Liver (tissue), 9 donors: ENCODE data around the gene PLA2G4A. TPM values are rescaled to one million over a fixed set of nuclear protein-coding genes. Genes with fewer than 3 reads are reported as not detected.

Source experiments
- DNase-seq: peaks from one replicate; pipeline ENCODE4 v3.0.0-alpha.2; 2017; ENCODE audit warnings: low spot score
- H3K27ac ChIP-seq, 2 donors: one replicate each; pipeline ENCODE4 v1.7.0; 2013; ENCODE audit warnings: inconsistent platforms in 2 of 2, low read length in 2 of 2, control low read depth in 1 of 2, low read depth in 1 of 2, mild to moderate bottlenecking in 1 of 2
- H3K27me3 ChIP-seq, 4 donors: one replicate each; pipeline versions ENCODE4 v1.6.1 to v1.7.0; 2013; ENCODE audit warnings: low read length in 3 of 4, inconsistent platforms in 1 of 4, mild to moderate bottlenecking in 1 of 4, moderate library complexity in 1 of 4; ENCODE audit not compliant: control insufficient read depth in 4 of 4, insufficient read depth in 4 of 4
- H3K36me3 ChIP-seq, 4 donors: one replicate each; pipeline versions ENCODE4 v1.6.1 to v1.7.0; 2013; ENCODE audit warnings: low read length in 3 of 4, mild to moderate bottlenecking in 3 of 4, low read depth in 1 of 4, moderate library complexity in 1 of 4; ENCODE audit not compliant: control insufficient read depth in 4 of 4, insufficient read depth in 3 of 4
- H3K4me1 ChIP-seq, 4 donors: one replicate each; pipeline versions ENCODE4 v1.6.1 to v1.7.0; 2013; ENCODE audit warnings: low read length in 3 of 4, mild to moderate bottlenecking in 3 of 4, moderate library complexity in 1 of 4; ENCODE audit not compliant: control insufficient read depth in 4 of 4, insufficient read depth in 4 of 4
- H3K4me3 ChIP-seq, 3 donors: one replicate each; pipeline versions ENCODE4 v1.6.1 to v1.7.0; 2013; ENCODE audit warnings: low read length in 3 of 3, control low read depth in 1 of 3, low read depth in 1 of 3, mild to moderate bottlenecking in 1 of 3
- H3K9ac ChIP-seq, 2 donors: one replicate each; pipeline ENCODE4 v1.7.0; 2013; ENCODE audit warnings: low read length in 2 of 2, mild to moderate bottlenecking in 2 of 2, moderate library complexity in 2 of 2, control low read depth in 1 of 2, low read depth in 1 of 2
- H3K9me3 ChIP-seq, 4 donors: one replicate each; pipeline versions ENCODE4 v1.6.1 to v1.7.0; 2013; ENCODE audit warnings: low read length in 3 of 4; ENCODE audit not compliant: control insufficient read depth in 4 of 4
- ATF3 ChIP-seq: IDR thresholded peaks from 2 replicates; pipeline ENCODE4 v1.6.1; 2016; ENCODE audit warnings: antibody characterized with exemption
- CTCF ChIP-seq: fragments of 150-350 bp; IDR thresholded peaks from 2 replicates; pipeline ENCODE4 v1.5.1; 2017; ENCODE audit warnings: improper control_type of control experiment, low read depth, low read length; ENCODE audit not compliant: missing input control
- EGR1 ChIP-seq, 2 donors: IDR thresholded peaks; 2 replicates each; pipeline ENCODE4 v1.6.1; 2016 to 2018; ENCODE audit warnings: antibody characterized with exemption in 2 of 2, low read depth in 2 of 2
- FOXA1 ChIP-seq: IDR thresholded peaks from 2 replicates; pipeline ENCODE4 v1.6.1; 2016; ENCODE audit warnings: antibody characterized with exemption
- FOXA2 ChIP-seq: IDR thresholded peaks from 2 replicates; pipeline ENCODE4 v1.6.1; 2016; ENCODE audit warnings: antibody characterized with exemption
- GABPA ChIP-seq, 2 donors: IDR thresholded peaks in 1 of 2; conservative IDR thresholded peaks in 1 of 2; 2 replicates each; pipeline ENCODE4 v1.6.1; 2016; ENCODE audit warnings: antibody characterized with exemption in 2 of 2, mild to moderate bottlenecking in 1 of 2, moderate library complexity in 1 of 2
- HNF4A ChIP-seq, 2 donors: conservative IDR thresholded peaks; 2 replicates each; pipeline ENCODE4 v1.6.1; 2016; ENCODE audit warnings: antibody characterized with exemption in 2 of 2, mild to moderate bottlenecking in 2 of 2
- HNF4G ChIP-seq: IDR thresholded peaks from 2 replicates; pipeline ENCODE4 v1.6.1; 2016; ENCODE audit warnings: antibody characterized with exemption
- JUND ChIP-seq, 2 donors: IDR thresholded peaks; 2 replicates each; pipeline ENCODE4 v1.6.1; 2016; ENCODE audit warnings: antibody characterized with exemption in 2 of 2
- MAX ChIP-seq: IDR thresholded peaks from 2 replicates; pipeline ENCODE4 v1.6.1; 2016; ENCODE audit warnings: antibody characterized with exemption
- NR2F2 ChIP-seq: IDR thresholded peaks from 2 replicates; pipeline ENCODE4 v1.6.1; 2016; ENCODE audit warnings: antibody characterized with exemption
- RAD21 ChIP-seq, 2 donors: IDR thresholded peaks; 2 replicates each; pipeline ENCODE4 v1.6.1; 2016; ENCODE audit warnings: antibody characterized with exemption in 2 of 2, mild to moderate bottlenecking in 2 of 2
- REST ChIP-seq: IDR thresholded peaks from 2 replicates; pipeline ENCODE4 v1.6.1; 2016; ENCODE audit warnings: antibody characterized with exemption, mild to moderate bottlenecking
- RXRA ChIP-seq, 2 donors: IDR thresholded peaks; 2 replicates each; pipeline ENCODE4 v1.6.1; 2017 to 2018; ENCODE audit warnings: antibody characterized with exemption in 2 of 2, mild to moderate bottlenecking in 1 of 2
- SP1 ChIP-seq: IDR thresholded peaks from 2 replicates; pipeline ENCODE4 v1.6.1; 2018; ENCODE audit warnings: antibody characterized with exemption, mild to moderate bottlenecking
- TAF1 ChIP-seq: conservative IDR thresholded peaks from 2 replicates; pipeline ENCODE4 v1.6.1; 2016; ENCODE audit warnings: antibody characterized with exemption, mild to moderate bottlenecking
- YY1 ChIP-seq: IDR thresholded peaks from 2 replicates; pipeline ENCODE4 v1.6.1; 2016; ENCODE audit warnings: antibody characterized with exemption, mild to moderate bottlenecking
- ZBTB33 ChIP-seq: IDR thresholded peaks from 2 replicates; pipeline ENCODE4 v1.6.1; 2016; ENCODE audit warnings: antibody characterized with exemption
- WGBS: extraction: QIAGEN DNeasy Blood & Tissue Kit; methylation state at CpG from one replicate; pipeline ENCODE4 v1.1.7; 2013; 5-methylcytosine and 5-hydroxymethylcytosine counted together
- polyA plus RNA-seq, 2 donors: library from polyadenylated mRNA; stranded (reverse) in 1 of 2; unstranded in 1 of 2; fragments of 200-250 nt in 1 of 2; fragments of >200 nt in 1 of 2; fragmentation: Nextera tagmentation in 1 of 2; extraction: Ambion mirVana in 1 of 2; gene quantifications; one replicate each; pipeline versions ENCODE4 v1.2.1 to v1.2.3, GENCODE V29; 2013 to 2015
- total RNA-seq, 2 donors: library from RNA; depleted of rRNA; stranded (reverse); fragments of >200 nt; gene quantifications; one replicate each; pipeline ENCODE4 v1.2.3, GENCODE V29; 2014
- donor health status: healthy.
- donor health status: healthy.
- donor health status: healthy.
- donor health status: healthy.
- donor health status: healthy.

The PLA2G4A gene
- total and polyA plus RNA-seq, 4 donors: 0.39 to 2.5 (median 1.1) TPM

- no peaks in the 10 kb centered on the region for H3K9me3 ChIP-seq
- H3K4me1 ChIP-seq: no peaks in the 10 kb centered on the region
- H3K36me3 ChIP-seq: no peaks in the 10 kb centered on the region
- no peaks in the 10 kb centered on the region for H3K27me3 ChIP-seq
- H3K4me3 ChIP-seq: no peak overlapping the region
- TF ChIP-seq GABPA (IDR thresholded peaks at IDR 0.05 in 1 of 2, conservative IDR thresholded peaks at IDR 0.05 in 1 of 2) (no peak), HNF4G (no peak), NR2F2 (no peak), RXRA (IDR thresholded peaks at IDR 0.05) (no peak)
- DNase-seq: no peak
- H3K9ac ChIP-seq: no peak overlapping the region
- H3K27ac ChIP-seq: no peak overlapping the region
- WGBS: 33% methylated on average over 1 of the region's 1 CpG
Observed at GRCh38 chr1:186869526-186870228, 40.9 kb downstream of the PLA2G4A start.

GRCh38 chr1:186871784-186872183, 43.0 kb downstream of the PLA2G4A start:
- no peak overlapping the region for H3K27ac ChIP-seq
- H3K9me3 ChIP-seq: no peaks in the 10 kb centered on the region
- no peak overlapping the region for H3K4me3 ChIP-seq
- H3K9ac ChIP-seq: no peak overlapping the region
- no peak for DNase-seq
- H3K4me1 ChIP-seq: no peaks in the 10 kb centered on the region
- H3K36me3 ChIP-seq: no peaks in the 10 kb centered on the region
- H3K27me3 ChIP-seq: no peaks in the 10 kb centered on the region
- WGBS: 73% methylated on average over 1 of the region's 1 CpG
- TF ChIP-seq TAF1 (no peak), YY1 (no peak), MAX (no peak), FOXA1 (no peak), FOXA2 (no peak), ZBTB33 (no peak), JUND (IDR thresholded peaks at IDR 0.05) (no peak), CTCF (no peak), NR2F2 (no peak), RXRA (IDR thresholded peaks at IDR 0.05) (no peak), ATF3 (no peak), REST (no peak), RAD21 (IDR thresholded peaks at IDR 0.05) (no peak), EGR1 (IDR thresholded peaks at IDR 0.05; ENCODE audit: low read depth in 2 of 2) (no peak), HNF4A (conservative IDR thresholded peaks at IDR 0.05) (no peak), HNF4G (no peak), GABPA (IDR thresholded peaks at IDR 0.05 in 1 of 2, conservative IDR thresholded peaks at IDR 0.05 in 1 of 2) (no peak), SP1 (no peak)
